Measurements from ENCODE around the gene HDAC3.

Gene HDAC3

GRCh38 chr5:141636413-141637122 is at the start of gene HDAC3, which contains the start of gene RELL2:
Gene HDAC3 (minus strand): TSS chr5:141636849. CDS start chr5:141636790, 59 bp downstream.
Gene RELL2 (plus strand): TSS chr5:141636997. CDS start chr5:141638226, 1,229 bp downstream.
- peak; percentile 77 to 80 for DNase-seq

GRCh38 chr5:141685591-141685990 is 48.9 kb upstream of the HDAC3 start:
- no peak for DNase-seq

- DNase-seq = no peak
Measured at GRCh38 chr5:141683596-141684141, 47.0 kb upstream of the HDAC3 start.

GRCh38 chr5:141681695-141682641 is 45.3 kb upstream of the HDAC3 start, which contains the start of gene ARAP3:
Gene ARAP3 (minus strand): TSS chr5:141682230. CDS start chr5:141680486, 1,744 bp downstream.
- no peak for DNase-seq

- DNase-seq = no peak
Measured at GRCh38 chr5:141681295-141681694, 44.6 kb upstream of the HDAC3 start.

GRCh38 chr5:141680751-141681201 is 44.1 kb upstream of the HDAC3 start:
- no peak for DNase-seq

GRCh38 chr5:141680178-141680577 is 43.5 kb upstream of the HDAC3 start:
- no peak for DNase-seq

GRCh38 chr5:141677415-141677814 is 40.8 kb upstream of the HDAC3 start:
- DNase-seq = no peak

- no peak for DNase-seq
Measured at GRCh38 chr5:141675672-141676071, 39.0 kb upstream of the HDAC3 start.

- no peak for DNase-seq
Measured at GRCh38 chr5:141674747-141675146, 38.1 kb upstream of the HDAC3 start.

- DNase-seq = no peak
Measured at GRCh38 chr5:141672841-141673813, 36.5 kb upstream of the HDAC3 start.

- no peak for DNase-seq
Measured at GRCh38 chr5:141672071-141672840, 35.6 kb upstream of the HDAC3 start.

- no peak for DNase-seq
Measured at GRCh38 chr5:141669520-141669919, 32.9 kb upstream of the HDAC3 start.

- no peak for DNase-seq
Measured at GRCh38 chr5:141668601-141669265, 32.1 kb upstream of the HDAC3 start.

GRCh38 chr5:141665995-141666940 is 29.6 kb upstream of the HDAC3 start:
- no peak for DNase-seq

GRCh38 chr5:141664733-141665461 is 28.2 kb upstream of the HDAC3 start:
- peak; percentile 18 to 24 for DNase-seq

GRCh38 chr5:141663506-141663905 is 26.9 kb upstream of the HDAC3 start:
- DNase-seq = no peak

GRCh38 chr5:141662028-141662427 is 25.4 kb upstream of the HDAC3 start:
- DNase-seq = no peak

All from NCI-H2081 (cell line).